ENCODE data around the gene MCL1.
"Not testable (repeated sequence)": the region's sequence is repeated elsewhere in the genome, so short reads cannot be mapped to it uniquely, and the experiment has no call there.

The MCL1 gene

GRCh38 chr1:150572918-150573647 lies 6.3 kb downstream of the MCL1 start:
- Mint-ChIP-seq H3K9me3 (no peaks in the 10 kb centered on the region), H3K27me3 (no peaks in the 10 kb centered on the region), H3K4me1 (peaks cover 29 to 56% of the 10 kb centered on the region in 2 donors), H3K27ac (peak overlapping the region; percentile 87), H3K4me3 (peak overlapping the region; percentile 61 to 73), H3K36me3 (peaks cover 58 to 63% of the 10 kb centered on the region in 2 donors)
- peak; percentile 63 to 67 for ATAC-seq (replicated peaks)
- DNase-seq, result no peak

- H3K27me3 Mint-ChIP-seq, result no peaks in the 10 kb centered on the region
- no peak for ATAC-seq (replicated peaks)
These were observed 10.8 kb downstream of the MCL1 start for GRCh38 chr1:150568594-150568966.

GRCh38 chr1:150567717-150568593 lies 11.5 kb downstream of the MCL1 start:
- Mint-ChIP-seq H3K9me3 (no peaks in the 10 kb centered on the region), H3K36me3 (peaks cover 21 to 23% of the 10 kb centered on the region in 2 donors), H3K27ac (peak overlapping the region; percentile 94), H3K27me3 (no peaks in the 10 kb centered on the region), H3K4me1 (peaks cover 54 to 91% of the 10 kb centered on the region in 2 donors), H3K4me3 (peak overlapping the region; percentile 79 to 84)
- peak; percentile 24 to 28 for ATAC-seq (replicated peaks)
- DNase-seq, result no peak

More at GRCh38 chr1:150568594-150568966, 10.8 kb downstream of the MCL1 start:
- Mint-ChIP-seq H3K9me3 (no peaks in the 10 kb centered on the region), H3K4me3 (peak overlapping the region; percentile 79 to 84), H3K27ac (peak overlapping the region; percentile 94), H3K36me3 (peaks cover 22 to 23% of the 10 kb centered on the region in 2 donors), H3K4me1 (peaks cover 49 to 84% of the 10 kb centered on the region in 2 donors)
- no peak for DNase-seq

GRCh38 chr1:150567341-150567716 lies 12.1 kb downstream of the MCL1 start:
- Mint-ChIP-seq H3K27me3 (no peaks in the 10 kb centered on the region), H3K36me3 (peaks cover 18 to 21% of the 10 kb centered on the region in 2 donors), H3K27ac (peak overlapping the region; percentile 94), H3K4me3 (peak overlapping the region; percentile 79 to 84), H3K4me1 (peaks cover 56 to 93% of the 10 kb centered on the region in 2 donors), H3K9me3 (no peaks in the 10 kb centered on the region)
- DNase-seq, result peak; percentile 68
- peak; percentile 39 to 46 for ATAC-seq (replicated peaks)

GRCh38 chr1:150566589-150567340 lies 12.6 kb downstream of the MCL1 start:
- Mint-ChIP-seq H3K27me3 (no peaks in the 10 kb centered on the region), H3K9me3 (no peaks in the 10 kb centered on the region), H3K36me3 (peaks cover 17% of the 10 kb centered on the region in 2 donors), H3K4me1 (peaks cover 58 to 90% of the 10 kb centered on the region in 2 donors), H3K27ac (peak overlapping the region; percentile 94), H3K4me3 (peak overlapping the region; percentile 79 to 84)
- no peak for DNase-seq
- ATAC-seq (replicated peaks), result no peak

GRCh38 chr1:150565240-150565991 lies 14.0 kb downstream of the MCL1 start:
- not testable (repeated sequence) for H3K27me3 Mint-ChIP-seq
- H3K4me3 Mint-ChIP-seq, result peak overlapping the region; percentile 39 to 45
- H3K27ac Mint-ChIP-seq, result peak overlapping the region; percentile 90

GRCh38 chr1:150564051-150564991 lies 15.1 kb downstream of the MCL1 start:
- peaks cover 62 to 92% of the 10 kb centered on the region in 2 donors for H3K4me1 Mint-ChIP-seq
- DNase-seq (no peak), ATAC-seq (replicated peaks) (no peak)
- H3K27ac Mint-ChIP-seq, result peak overlapping the region; percentile 99
- H3K9me3 Mint-ChIP-seq, result no peaks in the 10 kb centered on the region
- peak overlapping the region; percentile 95 to 97 for H3K4me3 Mint-ChIP-seq
- H3K36me3 Mint-ChIP-seq, result peaks cover 3 to 7% of the 10 kb centered on the region in 2 donors
- no peaks in the 10 kb centered on the region for H3K27me3 Mint-ChIP-seq

More at GRCh38 chr1:150565240-150565991, 14.0 kb downstream of the MCL1 start:
- Mint-ChIP-seq H3K4me1 (peaks cover 63 to 94% of the 10 kb centered on the region in 2 donors), H3K36me3 (peaks cover 10 to 15% of the 10 kb centered on the region in 2 donors)
- H3K9me3 Mint-ChIP-seq; DNase-seq; ATAC-seq (replicated peaks): not testable (repeated sequence)

- peak overlapping the region; percentile 95 to 97 for H3K4me3 Mint-ChIP-seq
- no peak for DNase-seq
- H3K36me3 Mint-ChIP-seq, result peaks cover 3 to 6% of the 10 kb centered on the region in 2 donors
- peak overlapping the region; percentile 99 for H3K27ac Mint-ChIP-seq
- H3K27me3 Mint-ChIP-seq, result no peaks in the 10 kb centered on the region
- peaks cover 57 to 84% of the 10 kb centered on the region in 2 donors for H3K4me1 Mint-ChIP-seq
- H3K9me3 Mint-ChIP-seq, result no peaks in the 10 kb centered on the region
- peak; percentile 41 to 44 for ATAC-seq (replicated peaks)
These were observed 15.9 kb downstream of the MCL1 start for GRCh38 chr1:150563340-150564038.

GRCh38 chr1:150562446-150563339 lies 16.7 kb downstream of the MCL1 start:
- H3K4me1 Mint-ChIP-seq, result peaks cover 50 to 76% of the 10 kb centered on the region in 2 donors
- H3K27ac Mint-ChIP-seq, result peak overlapping the region; percentile 99
- peaks cover 3 to 6% of the 10 kb centered on the region in 2 donors for H3K36me3 Mint-ChIP-seq
- H3K4me3 Mint-ChIP-seq, result peak overlapping the region; percentile 95 to 97
- H3K27me3 Mint-ChIP-seq, result no peaks in the 10 kb centered on the region
- ATAC-seq (replicated peaks) (peak; percentile 56 to 64), DNase-seq (peak; percentile 92)
- no peaks in the 10 kb centered on the region for H3K9me3 Mint-ChIP-seq

- peak; percentile 92 for DNase-seq
- H3K4me1 Mint-ChIP-seq, result peaks cover 43 to 69% of the 10 kb centered on the region in 2 donors
- H3K27me3 Mint-ChIP-seq, result no peaks in the 10 kb centered on the region
- no peaks in the 10 kb centered on the region for H3K9me3 Mint-ChIP-seq
- H3K4me3 Mint-ChIP-seq, result peak overlapping the region; percentile 95 to 97
- ATAC-seq (replicated peaks), result peak; percentile 63 to 68
- H3K27ac Mint-ChIP-seq, result peak overlapping the region; percentile 99
- peaks cover under 1 to 4% of the 10 kb centered on the region in 2 donors for H3K36me3 Mint-ChIP-seq
These were observed 17.4 kb downstream of the MCL1 start for GRCh38 chr1:150561974-150562445.

- Mint-ChIP-seq H3K4me3 (peak overlapping the region; percentile 95 to 97), H3K4me1 (peaks cover 39 to 65% of the 10 kb centered on the region in 2 donors), H3K27ac (peak overlapping the region; percentile 99), H3K27me3 (no peaks in the 10 kb centered on the region), H3K9me3 (no peaks in the 10 kb centered on the region), H3K36me3 (peaks cover 0 to 3% of the 10 kb centered on the region in 2 donors)
- DNase-seq (peak; percentile 69), ATAC-seq (replicated peaks) (peak; percentile 12 to 23)
These were observed 18.0 kb downstream of the MCL1 start for GRCh38 chr1:150561254-150561973.

All from stimulated activated naive B cell treated with anti-CD40 and anti-IgM and Interleukin-4, amounts not matched to agents 10 μg/mL and 1 μg/mL and 100 μg/mL, for 72 hours (primary cell).